Endodermal cell (in vitro differentiated cells): Measurements from ENCODE around the gene CD58. TPM values are rescaled to one million over a fixed set of nuclear protein-coding genes. Genes with fewer than 3 reads are reported as not detected.
A peak's percentile ranks its signal among the peaks of the same experiment; 100 is the strongest.

ENCODE experiments used
- DNase-seq: peaks from one replicate; pipeline ENCODE4 v3.0.0-alpha.2; 2017
- H3K27ac ChIP-seq: 2 replicates; pipeline ENCODE4 v1.5.1; 2013; ENCODE audit warnings: mild to moderate bottlenecking, low read depth, low read length, moderate library complexity
- H3K27me3 ChIP-seq: 2 replicates; pipeline ENCODE4 v1.6.1; 2013; ENCODE audit warnings: mild to moderate bottlenecking, low read length, moderate library complexity; ENCODE audit not compliant: insufficient read depth, control insufficient read depth, poor library complexity, severe bottlenecking
- H3K36me3 ChIP-seq: 2 replicates; pipeline ENCODE4 v1.7.0; 2013; ENCODE audit warnings: mild to moderate bottlenecking, low read length, moderate library complexity; ENCODE audit not compliant: control insufficient read depth, insufficient read depth
- H3K4me1 ChIP-seq: one replicate; pipeline ENCODE4 v1.7.0; 2013; ENCODE audit warnings: low read length; ENCODE audit not compliant: control insufficient read depth, insufficient read depth
- H3K4me3 ChIP-seq: 2 replicates; pipeline ENCODE4 v1.5.1; 2013; ENCODE audit warnings: mild to moderate bottlenecking, low read length, moderate library complexity
- H3K9ac ChIP-seq: 2 replicates; pipeline ENCODE4 v1.6.1; 2013; ENCODE audit warnings: mild to moderate bottlenecking, low read length, moderate library complexity; ENCODE audit not compliant: poor library complexity, severe bottlenecking; ENCODE audit errors: extremely low read depth
- H3K9me3 ChIP-seq: 2 replicates; pipeline ENCODE4 v1.6.1; 2013; ENCODE audit warnings: mild to moderate bottlenecking, low read length, moderate library complexity; ENCODE audit not compliant: control insufficient read depth
- H3K27ac Mint-ChIP-seq: 2 replicates; pipeline ENCODE4 v1.8.0; 2020; ENCODE audit warnings: mixed read lengths
- H3K27me3 Mint-ChIP-seq: 2 replicates; pipeline ENCODE4 v1.8.0; 2021; ENCODE audit warnings: mild to moderate bottlenecking, mixed read lengths; ENCODE audit not compliant: insufficient read depth
- H3K36me3 Mint-ChIP-seq: 2 replicates; pipeline ENCODE4 v1.8.0; 2020; ENCODE audit warnings: low read depth, mixed read lengths
- H3K4me1 Mint-ChIP-seq: 2 replicates; pipeline ENCODE4 v1.8.0; 2020; ENCODE audit warnings: mixed read lengths
- H3K4me3 Mint-ChIP-seq: 2 replicates; pipeline ENCODE4 v1.8.0; 2020; ENCODE audit warnings: mild to moderate bottlenecking, moderate library complexity, mixed read lengths
- H3K9me3 Mint-ChIP-seq: 2 replicates; pipeline ENCODE4 v1.8.0; 2020; ENCODE audit warnings: mild to moderate bottlenecking, mixed read lengths
- CTCF ChIP-seq: fragments of 200-600 bp; sonication (generic); conservative IDR thresholded peaks from 2 replicates; pipeline ENCODE4 v1.5.0; 2021; ENCODE audit warnings: antibody characterized with exemption, mild to moderate bottlenecking
- WGBS, 2 experiments: methylation state at CpG; one replicate each; pipeline versions ENCODE4 v1.1.5 to v1.1.7; 2013; ENCODE audit warnings: missing lambda C conversion rate in 2 of 2, mixed read lengths in 1 of 2; ENCODE audit not compliant: insufficient coverage in 1 of 2, insufficient read length in 1 of 2; 5-methylcytosine and 5-hydroxymethylcytosine counted together
- total RNA-seq, 2 donors: library from RNA; stranded (reverse); fragmentation: NEBNext Ultra II Directional in 1 of 2; extraction: Animal tissue kit (Norgen Biotek cat#: 25700) in 1 of 2; gene quantifications; 2 replicates in 1 of 2; 3 replicates in 1 of 2; pipeline ENCODE4 v1.2.1, GENCODE V29; 2021

The CD58 gene
- total RNA-seq, 2 donors from 2014 or later: 4.6 to 5.9 TPM

GRCh38 chr1:116475850-116476218, 95.0 kb downstream of the CD58 start:
- Histone ChIP-seq H3K4me1 (peaks cover 19% of the 10 kb centered on the region), H3K4me3 (no peak overlapping the region), H3K27ac (no peak overlapping the region), H3K9ac (no peak overlapping the region), H3K27me3 (no peaks in the 10 kb centered on the region), H3K36me3 (no peaks in the 10 kb centered on the region), H3K9me3 (no peaks in the 10 kb centered on the region)
- TF ChIP-seq CTCF: no peak
- no peak for DNase-seq
- no peaks in the 10 kb centered on the region for H3K9me3 Mint-ChIP-seq
- H3K4me3 Mint-ChIP-seq: no peak overlapping the region
- H3K4me1 Mint-ChIP-seq: peaks cover 45% of the 10 kb centered on the region
- H3K27me3 Mint-ChIP-seq: no peaks in the 10 kb centered on the region
- no peaks in the 10 kb centered on the region for H3K36me3 Mint-ChIP-seq
- WGBS, 2 experiments: 90 to 91% methylated on average over 2 to 7 of the region's 7 CpGs
- H3K27ac Mint-ChIP-seq: no peak overlapping the region

- 94% methylated on average over 8 to 14 of the region's 14 CpGs for WGBS, 2 experiments
- H3K4me3 ChIP-seq: no peak overlapping the region
- no peak overlapping the region for H3K9ac ChIP-seq
- Mint-ChIP-seq H3K9me3 (no peaks in the 10 kb centered on the region), H3K27me3 (no peaks in the 10 kb centered on the region), H3K27ac (no peak overlapping the region), H3K4me1 (peaks cover 45% of the 10 kb centered on the region), H3K36me3 (no peaks in the 10 kb centered on the region), H3K4me3 (no peak overlapping the region)
- no peaks in the 10 kb centered on the region for H3K27me3 ChIP-seq
- no peak overlapping the region for H3K27ac ChIP-seq
- peaks cover 19% of the 10 kb centered on the region for H3K4me1 ChIP-seq
- DNase-seq: no peak
- H3K9me3 ChIP-seq: no peaks in the 10 kb centered on the region
- TF ChIP-seq CTCF: no peak
- H3K36me3 ChIP-seq: no peaks in the 10 kb centered on the region
Observed at GRCh38 chr1:116474921-116475849, 95.6 kb downstream of the CD58 start.

GRCh38 chr1:116472431-116472961, 98.3 kb downstream of the CD58 start:
- H3K4me1 ChIP-seq: peaks cover 19% of the 10 kb centered on the region
- Mint-ChIP-seq H3K4me1 (peaks cover 34% of the 10 kb centered on the region), H3K27me3 (no peaks in the 10 kb centered on the region)

More at GRCh38 chr1:116472431-116472961, 98.3 kb downstream of the CD58 start:
- H3K4me3 ChIP-seq: peak overlapping the region; percentile 4
- no peak overlapping the region for H3K27ac ChIP-seq
- Mint-ChIP-seq H3K27ac (no peak overlapping the region), H3K4me3 (peak overlapping the region; percentile 10), H3K9me3 (no peaks in the 10 kb centered on the region), H3K36me3 (no peaks in the 10 kb centered on the region)
- no peaks in the 10 kb centered on the region for H3K27me3 ChIP-seq
- no peak for DNase-seq
- no peaks in the 10 kb centered on the region for H3K9me3 ChIP-seq
- WGBS, 2 experiments: 95 to 99% methylated on average over 2 to 3 of the region's 3 CpGs
- no peak for TF ChIP-seq CTCF
- H3K36me3 ChIP-seq: no peaks in the 10 kb centered on the region
- no peak overlapping the region for H3K9ac ChIP-seq
